GM18909 (cell line): ENCODE results near the gene TENM4.

Source experiments
- ATAC-seq: cut with Tn5 transposase; IDR thresholded peaks from one replicate; pipeline ENCODE4 v1.9.1; 2021; ENCODE audit warnings: mild to moderate bottlenecking; ENCODE audit not compliant: unreplicated experiment, poor library complexity

The TENM4 gene

GRCh38 chr11:79262221-79262620 lies 178.6 kb downstream of the TENM4 start:
- no peak for ATAC-seq

- no peak for ATAC-seq
These were observed 179.1 kb downstream of the TENM4 start for GRCh38 chr11:79261684-79262083.

GRCh38 chr11:79259800-79260199 lies 181.0 kb downstream of the TENM4 start:
- ATAC-seq: no peak

- ATAC-seq: no peak
These were observed 182.3 kb downstream of the TENM4 start for GRCh38 chr11:79258576-79258975.

- no peak for ATAC-seq
These were observed 184.9 kb downstream of the TENM4 start for GRCh38 chr11:79255965-79256364.

GRCh38 chr11:79253280-79253679 lies 187.6 kb downstream of the TENM4 start:
- no peak for ATAC-seq

- ATAC-seq: no peak
These were observed 191.4 kb downstream of the TENM4 start for GRCh38 chr11:79249295-79249993.

GRCh38 chr11:79244798-79245197 lies 196.0 kb downstream of the TENM4 start:
- ATAC-seq: no peak

- ATAC-seq: no peak
These were observed 196.5 kb downstream of the TENM4 start for GRCh38 chr11:79244241-79244772.

GRCh38 chr11:79243422-79244210 lies 197.2 kb downstream of the TENM4 start:
- no peak for ATAC-seq

GRCh38 chr11:79242616-79243015 lies 198.2 kb downstream of the TENM4 start:
- no peak for ATAC-seq

- ATAC-seq: no peak
These were observed 199.0 kb downstream of the TENM4 start for GRCh38 chr11:79241852-79242241.

- no peak for ATAC-seq
These were observed 199.5 kb downstream of the TENM4 start for GRCh38 chr11:79241205-79241851.

- no peak for ATAC-seq
These were observed 203.1 kb downstream of the TENM4 start for GRCh38 chr11:79237703-79238102.

- no peak for ATAC-seq
These were observed 203.7 kb downstream of the TENM4 start for GRCh38 chr11:79237091-79237490.

- ATAC-seq: no peak
These were observed 204.3 kb downstream of the TENM4 start for GRCh38 chr11:79236541-79236971.

GRCh38 chr11:79235696-79236095 lies 205.1 kb downstream of the TENM4 start:
- ATAC-seq: no peak

GRCh38 chr11:79232346-79232745 lies 208.5 kb downstream of the TENM4 start:
- no peak for ATAC-seq

GRCh38 chr11:79229047-79229446 lies 211.8 kb downstream of the TENM4 start:
- ATAC-seq: no peak

GRCh38 chr11:79227767-79228755 lies 212.8 kb downstream of the TENM4 start:
- ATAC-seq: no peak
